Activated CD8-positive, alpha-beta memory T cell treated with anti-CD3 and anti-CD28 coated beads for 1 hour (primary cell): ENCODE data around the gene SPDYE18.
"Not testable (repeated sequence)": the region's sequence is repeated elsewhere in the genome, so short reads cannot be mapped to it uniquely, and the experiment has no call there.

Experiments used
- DNase-seq, 2 donors: peaks; one replicate each; pipeline ENCODE4 v3.0.0-alpha.2; 2020; ENCODE audit warnings: low read depth in 1 of 2; ENCODE audit errors: extremely low read depth in 1 of 2

The SPDYE18 gene

DNA sequence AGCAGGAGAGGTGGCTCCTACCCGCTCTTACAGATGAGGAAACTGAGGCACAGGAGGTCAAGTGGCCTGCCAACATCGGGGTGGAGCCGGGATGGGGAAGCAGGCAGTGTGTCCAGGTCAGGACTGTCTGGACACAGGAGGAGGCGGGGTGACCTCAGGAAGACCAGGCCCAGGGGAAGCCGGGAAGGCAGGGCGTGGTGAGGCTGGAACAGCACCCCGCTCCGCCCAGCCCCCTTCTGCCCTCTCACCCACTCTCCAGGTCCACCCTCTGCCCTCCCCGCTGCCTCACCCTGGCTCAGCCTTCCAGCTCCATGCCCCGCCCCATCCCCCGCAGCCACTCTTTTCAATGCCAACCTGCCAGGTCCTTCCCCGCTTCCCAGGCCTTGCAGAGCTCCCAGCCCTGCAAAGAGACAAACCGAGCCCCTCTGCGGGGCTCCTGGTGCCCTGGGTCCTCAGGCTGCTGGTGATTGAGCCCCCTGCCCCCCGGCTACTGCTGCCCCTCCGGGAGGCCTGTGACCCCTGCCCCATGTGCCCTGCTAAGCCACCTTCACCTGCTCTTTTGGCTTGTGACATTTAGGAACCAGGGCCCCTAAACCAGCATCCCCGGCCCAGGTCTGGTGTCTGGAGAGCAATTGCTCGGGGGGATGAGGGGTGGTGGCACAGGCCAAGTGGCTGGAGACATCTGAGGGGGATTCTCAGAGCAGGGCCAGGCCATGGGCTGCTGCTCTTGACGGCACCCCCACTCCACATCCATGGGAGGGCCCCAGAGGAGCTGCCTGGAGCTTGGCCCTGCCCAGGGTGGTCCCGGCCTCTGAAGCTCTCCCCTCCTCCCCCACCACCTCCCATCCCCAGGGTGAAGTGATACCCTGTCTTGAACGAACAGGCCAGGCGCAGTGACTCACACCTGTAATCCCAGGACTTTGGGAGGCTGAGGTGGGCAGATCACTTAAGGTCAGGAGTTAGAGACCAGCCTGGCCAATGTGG lies 55.9 kb downstream of the SPDYE18 start:
- DNase-seq: not testable (repeated sequence)

DNA sequence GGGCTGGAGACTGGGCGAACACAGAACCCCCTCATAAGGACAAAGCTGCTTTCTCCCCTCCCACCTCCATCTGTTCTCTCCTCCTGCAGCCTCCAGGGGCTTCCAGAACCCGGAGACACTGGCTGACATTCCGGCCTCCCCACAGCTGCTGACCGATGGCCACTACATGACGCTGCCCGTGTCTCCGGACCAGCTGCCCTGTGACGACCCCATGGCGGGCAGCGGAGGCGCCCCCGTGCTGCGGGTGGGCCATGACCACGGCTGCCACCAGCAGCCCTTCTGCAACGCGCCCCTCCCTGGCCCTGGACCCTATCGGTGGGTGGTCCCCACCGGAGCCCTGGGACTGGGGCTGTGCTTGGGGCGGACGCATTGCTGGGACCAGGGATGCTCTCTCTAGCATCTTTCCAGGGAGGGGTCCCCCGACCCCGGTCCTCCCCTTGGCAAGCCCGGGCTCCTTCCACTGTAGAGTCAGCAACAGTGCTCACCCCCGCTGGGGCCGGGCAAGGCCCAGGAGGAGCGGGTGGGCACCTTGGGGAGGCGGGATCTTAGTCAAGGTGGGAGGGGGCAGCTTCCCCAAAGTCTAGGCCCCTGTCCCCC lies 56.8 kb downstream of the SPDYE18 start:
- not testable (repeated sequence) for DNase-seq

DNA sequence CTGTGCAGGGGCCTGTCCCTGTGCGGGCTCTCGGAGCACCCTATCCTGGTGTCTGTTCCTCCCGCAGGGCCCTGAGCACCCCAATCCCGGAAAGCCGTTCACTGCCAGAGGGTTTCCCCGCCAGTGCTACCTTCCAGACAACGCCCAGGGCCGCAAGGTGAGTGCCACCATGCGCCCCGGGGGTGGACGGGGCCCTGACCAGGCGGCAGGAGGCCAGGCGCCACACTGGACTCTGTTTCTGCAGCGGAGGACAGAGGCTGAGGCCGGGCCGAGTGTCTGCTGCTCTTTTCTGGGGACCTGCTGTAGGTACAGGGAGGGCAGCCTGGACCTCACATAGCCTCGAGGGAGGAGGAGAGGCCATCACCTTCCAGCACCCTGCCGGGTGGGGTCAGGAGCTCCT lies 58.2 kb downstream of the SPDYE18 start:
- DNase-seq: not testable (repeated sequence)

DNA sequence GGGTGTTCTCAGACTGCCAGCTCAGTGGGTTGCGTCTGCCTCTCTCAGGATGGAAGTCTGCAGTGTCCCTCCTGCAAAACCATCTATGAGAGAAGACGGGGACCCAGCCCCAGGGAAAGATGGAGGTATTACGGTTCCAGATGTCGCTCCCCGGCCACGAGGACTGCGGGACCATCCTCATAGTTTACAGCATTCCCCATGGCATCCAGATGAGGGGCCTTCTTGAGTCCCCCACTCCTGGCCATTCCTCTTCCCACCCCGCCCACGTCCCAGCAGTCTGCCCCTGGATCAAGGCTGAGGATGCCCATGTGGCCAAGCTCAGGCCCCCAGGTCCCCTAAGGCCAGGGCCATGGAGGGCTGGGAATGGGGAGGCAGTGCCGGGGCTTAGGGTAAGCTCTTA lies 59.1 kb downstream of the SPDYE18 start:
- DNase-seq: not testable (repeated sequence)

DNA sequence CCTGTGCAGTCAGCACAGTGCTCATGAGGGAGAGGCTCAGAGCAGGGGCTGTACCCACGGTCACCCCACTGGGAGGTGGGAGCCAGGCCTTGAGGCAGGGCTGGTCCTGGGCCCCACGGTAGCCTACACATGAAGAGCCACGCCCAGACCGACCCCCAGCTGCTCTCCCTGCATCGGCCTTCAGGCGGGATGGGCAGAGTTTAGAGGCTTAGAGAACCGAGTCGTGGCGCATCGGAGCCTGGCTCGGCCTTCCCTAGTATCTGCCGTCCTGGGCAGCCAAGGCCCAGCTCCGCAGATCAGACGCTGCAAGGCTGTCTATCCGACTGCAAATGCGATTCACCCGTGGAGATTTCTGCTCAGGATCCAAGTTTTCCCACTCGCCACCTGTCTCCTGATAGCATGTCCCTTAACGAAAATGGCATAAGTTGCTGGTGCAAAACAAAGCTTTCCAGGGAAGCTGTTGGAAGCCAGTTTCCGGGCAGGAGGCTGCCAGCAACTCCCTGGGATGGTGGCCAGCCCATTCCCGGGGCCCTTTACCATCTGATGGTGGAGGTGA lies 59.6 kb downstream of the SPDYE18 start:
- DNase-seq: not testable (repeated sequence)

DNA sequence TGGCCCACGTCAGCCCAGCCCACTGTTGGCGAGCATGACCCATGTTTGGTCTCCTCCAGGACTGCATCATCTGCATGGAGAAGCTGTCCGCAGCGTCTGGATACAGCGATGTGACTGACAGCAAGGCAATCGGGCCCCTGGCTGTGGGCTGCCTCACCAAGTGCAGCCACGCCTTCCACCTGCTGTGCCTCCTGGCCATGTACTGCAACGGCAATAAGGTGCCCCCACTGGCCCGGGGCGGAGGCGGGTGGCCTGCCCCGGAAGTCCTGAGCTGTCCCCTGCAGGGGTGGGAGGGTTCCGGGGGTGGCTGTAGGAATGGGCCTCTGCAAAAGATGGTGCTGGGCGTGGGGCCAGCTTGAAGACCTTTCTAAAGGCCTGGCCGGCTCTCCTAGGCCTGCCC lies 60.3 kb downstream of the SPDYE18 start:
- not testable (repeated sequence) for DNase-seq
